ENCODE measurements around the gene TP53AIP1.

Gene TP53AIP1

DNA sequence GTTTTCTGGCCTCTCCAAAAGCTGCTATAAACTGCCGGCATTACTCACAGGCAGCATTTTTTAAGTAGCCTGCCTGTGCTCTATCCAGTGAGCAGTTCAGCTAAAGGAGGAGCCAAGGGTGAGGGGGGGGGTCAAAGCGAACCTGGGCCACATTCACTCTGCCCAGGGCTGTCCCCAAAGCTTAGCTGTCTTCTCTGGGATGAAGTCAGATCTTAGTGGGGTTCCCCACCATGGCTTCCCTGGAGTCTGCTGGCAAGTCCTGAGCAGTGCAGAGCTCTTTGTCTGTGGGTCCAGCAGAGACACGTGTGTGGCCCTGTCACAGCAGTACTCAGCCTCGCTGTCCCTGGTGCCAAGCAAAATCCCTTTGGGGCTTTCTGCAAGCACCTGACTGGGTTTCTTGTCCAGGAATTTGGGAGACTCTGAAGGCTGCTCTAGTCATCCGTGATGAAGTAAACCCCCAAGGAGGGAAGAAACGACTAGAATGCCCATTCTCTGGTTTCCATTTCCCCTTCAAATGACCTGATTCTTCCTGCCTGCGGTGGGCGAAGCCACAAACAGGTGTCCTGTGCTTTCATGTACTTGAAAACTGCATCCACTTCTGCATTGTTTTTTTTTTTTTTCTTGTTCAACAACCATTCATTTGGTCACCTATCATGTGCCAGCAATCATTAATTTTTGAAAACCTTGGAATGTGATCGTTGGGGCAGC is 48.9 kb downstream of the TP53AIP1 start:
- Histone ChIP-seq H3K27ac (ENCODE audit: insufficient read depth, low read length, poor library complexity, severe bottlenecking) (no peak overlapping the region), H3K27me3 (replicated peaks; ENCODE audit: control insufficient read depth, insufficient read depth, low read length, poor library complexity, severe bottlenecking) (peaks cover 17% of the 10 kb centered on the region)
- no peak for DNase-seq

DNA sequence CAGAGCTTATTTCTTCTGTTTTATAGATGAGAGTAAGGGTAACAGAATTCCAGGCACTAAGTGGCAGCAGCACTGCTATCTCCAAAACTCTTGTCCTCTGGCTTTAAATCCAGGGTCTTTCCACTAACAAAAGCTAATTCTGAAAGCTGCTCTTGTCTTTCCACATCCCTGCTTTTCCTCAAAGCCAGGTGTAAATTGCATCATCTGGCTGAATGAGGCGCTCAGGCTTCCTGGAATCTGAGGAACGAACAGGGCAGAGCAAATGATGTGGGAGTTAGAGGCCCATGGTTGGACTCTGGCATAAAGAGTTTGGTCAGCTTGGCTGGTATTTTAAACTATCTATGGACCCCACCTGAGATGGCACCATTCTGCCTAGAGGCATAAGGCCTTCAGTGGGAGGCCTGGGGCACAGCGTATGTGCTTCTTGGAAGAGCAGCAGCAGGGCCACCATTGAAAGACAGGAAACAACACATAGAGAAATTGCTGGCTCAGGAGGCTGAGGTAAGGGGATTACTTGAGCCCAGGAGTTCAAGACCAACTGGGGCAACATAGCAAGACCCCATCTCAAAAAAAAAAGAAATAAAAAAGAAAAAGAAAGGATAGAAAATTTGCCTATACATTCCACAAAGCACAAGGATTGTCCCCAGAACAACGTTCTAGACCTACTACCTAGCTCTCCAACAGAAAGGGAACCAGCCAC is 49.7 kb downstream of the TP53AIP1 start:
- peaks cover 7% of the 10 kb centered on the region for H3K4me1 ChIP-seq (ENCODE audit: control insufficient read depth, insufficient read depth, low read length, poor library complexity, severe bottlenecking)
- no peak overlapping the region for H3K4me3 ChIP-seq (ENCODE audit: insufficient read depth, low read depth, low read length, poor library complexity, severe bottlenecking)
- DNase-seq: no peak
- H3K9me3 ChIP-seq (ENCODE audit: control insufficient read depth, low read length): no peaks in the 10 kb centered on the region
- peaks cover 17% of the 10 kb centered on the region for H3K27me3 ChIP-seq (replicated peaks; ENCODE audit: control insufficient read depth, insufficient read depth, low read length, poor library complexity, severe bottlenecking)
- no peaks in the 10 kb centered on the region for H3K36me3 ChIP-seq (ENCODE audit: control insufficient read depth, insufficient read depth, low read length)
- no peak overlapping the region for H3K27ac ChIP-seq (ENCODE audit: insufficient read depth, low read length, poor library complexity, severe bottlenecking)

More for the DNA sequence above, 48.9 kb downstream of the TP53AIP1 start:
- H3K9me3 ChIP-seq (ENCODE audit: control insufficient read depth, low read length): no peaks in the 10 kb centered on the region
- no peak overlapping the region for H3K4me3 ChIP-seq (ENCODE audit: insufficient read depth, low read depth, low read length, poor library complexity, severe bottlenecking)
- H3K4me1 ChIP-seq (ENCODE audit: control insufficient read depth, insufficient read depth, low read length, poor library complexity, severe bottlenecking): peaks cover 7% of the 10 kb centered on the region
- no peaks in the 10 kb centered on the region for H3K36me3 ChIP-seq (ENCODE audit: control insufficient read depth, insufficient read depth, low read length)

DNA sequence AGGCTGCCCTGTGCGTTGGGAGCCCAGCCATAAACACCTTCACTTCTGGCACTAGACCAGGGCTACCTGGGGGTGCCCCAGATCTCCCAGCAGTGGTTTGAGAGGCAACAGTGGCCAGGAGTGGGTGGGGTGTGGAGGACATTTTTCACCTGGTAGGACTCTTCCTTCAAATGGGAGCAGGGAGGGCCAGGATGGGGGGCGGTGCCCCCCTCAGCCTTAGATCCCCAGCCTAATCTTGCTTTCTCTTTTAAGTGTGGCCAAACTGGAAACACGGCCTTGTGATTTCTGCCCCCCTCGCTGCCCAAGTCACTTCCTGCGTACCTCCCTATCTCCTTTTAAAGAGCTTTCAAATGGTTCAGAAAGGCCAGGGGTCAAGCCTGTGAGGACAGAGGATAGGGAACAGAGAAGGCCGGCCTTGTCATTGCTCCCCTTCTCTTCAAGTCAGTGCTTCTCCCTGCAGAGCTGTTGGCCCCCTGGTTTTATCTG is 50.7 kb downstream of the TP53AIP1 start:
- Histone ChIP-seq H3K4me1 (ENCODE audit: control insufficient read depth, insufficient read depth, low read length, poor library complexity, severe bottlenecking) (peaks cover 7% of the 10 kb centered on the region), H3K4me3 (ENCODE audit: insufficient read depth, low read depth, low read length, poor library complexity, severe bottlenecking) (no peak overlapping the region), H3K27ac (ENCODE audit: insufficient read depth, low read length, poor library complexity, severe bottlenecking) (no peak overlapping the region), H3K9me3 (ENCODE audit: control insufficient read depth, low read length) (no peaks in the 10 kb centered on the region), H3K27me3 (replicated peaks; ENCODE audit: control insufficient read depth, insufficient read depth, low read length, poor library complexity, severe bottlenecking) (peaks cover 17% of the 10 kb centered on the region), H3K36me3 (ENCODE audit: control insufficient read depth, insufficient read depth, low read length) (no peaks in the 10 kb centered on the region)
- no peak for DNase-seq

DNA sequence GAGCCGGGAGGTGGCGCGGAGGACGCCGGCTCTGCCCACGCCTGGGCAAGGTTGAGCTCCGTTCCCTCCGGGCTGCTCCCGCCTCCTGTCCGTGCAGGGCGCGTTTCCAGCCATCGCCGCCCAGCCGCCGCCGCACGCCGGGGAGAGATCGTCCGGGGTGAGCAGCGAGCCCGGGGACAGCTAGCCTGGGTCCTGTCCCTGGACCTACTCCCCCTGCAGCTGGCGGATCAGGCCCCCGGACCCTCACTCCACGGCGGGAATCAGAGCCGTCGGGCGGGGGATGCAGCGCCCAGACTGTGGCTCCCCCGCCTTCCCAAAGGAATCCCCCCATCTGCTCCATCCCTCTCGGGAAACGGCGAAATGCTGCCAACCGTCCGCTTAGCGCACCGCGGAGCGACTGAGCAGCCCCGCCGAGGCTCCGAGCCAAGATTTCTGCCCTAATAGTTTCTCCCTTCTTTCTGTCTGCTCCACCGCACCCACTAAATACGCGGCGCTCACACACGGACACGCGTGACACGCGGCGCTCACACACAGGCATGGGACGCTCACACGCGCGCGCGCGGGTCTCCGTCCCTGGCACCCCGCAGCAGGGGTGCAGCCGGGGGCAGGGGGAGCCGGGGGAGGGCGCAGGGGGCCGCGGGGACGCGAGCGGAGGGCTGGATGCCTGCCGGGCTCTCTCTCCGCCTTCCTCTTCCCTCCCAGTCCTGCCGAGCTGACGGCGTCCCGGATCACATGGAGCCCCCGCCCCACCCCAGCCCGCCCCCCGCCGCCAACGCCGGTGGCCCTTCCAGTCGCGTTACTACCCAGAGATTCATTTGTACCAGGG is 51.9 kb downstream of the TP53AIP1 start, which contains the start of gene KCNJ5:
TSS of gene KCNJ5 (plus strand) at position 814 of the 826 bp plus-strand sequence. CDS start 19,918 bp downstream, outside the sequence.
- no peaks in the 10 kb centered on the region for H3K9me3 ChIP-seq (ENCODE audit: control insufficient read depth, low read length)
- H3K27me3 ChIP-seq (replicated peaks; ENCODE audit: control insufficient read depth, insufficient read depth, low read length, poor library complexity, severe bottlenecking): peaks cover 17% of the 10 kb centered on the region
- peak within 1 kb of the TSS; percentile 47 for H3K4me3 ChIP-seq (ENCODE audit: insufficient read depth, low read depth, low read length, poor library complexity, severe bottlenecking)

GRCh38 chr11:128890216-128890542 is 52.5 kb downstream of the TP53AIP1 start:
- no peak overlapping the region for H3K27ac ChIP-seq (ENCODE audit: insufficient read depth, low read length, poor library complexity, severe bottlenecking)
- H3K4me3 ChIP-seq (ENCODE audit: insufficient read depth, low read depth, low read length, poor library complexity, severe bottlenecking): peak overlapping the region; percentile 47
- H3K9me3 ChIP-seq (ENCODE audit: control insufficient read depth, low read length): no peaks in the 10 kb centered on the region
- H3K4me1 ChIP-seq (ENCODE audit: control insufficient read depth, insufficient read depth, low read length, poor library complexity, severe bottlenecking): peaks cover 7% of the 10 kb centered on the region
- H3K36me3 ChIP-seq (ENCODE audit: control insufficient read depth, insufficient read depth, low read length): no peaks in the 10 kb centered on the region
- H3K27me3 ChIP-seq (replicated peaks; ENCODE audit: control insufficient read depth, insufficient read depth, low read length, poor library complexity, severe bottlenecking): peaks cover 17% of the 10 kb centered on the region
- no peak for DNase-seq

More for the DNA sequence above, 51.9 kb downstream of the TP53AIP1 start, which contains the start of gene KCNJ5:
- peaks cover 7% of the 10 kb centered on the region for H3K4me1 ChIP-seq (ENCODE audit: control insufficient read depth, insufficient read depth, low read length, poor library complexity, severe bottlenecking)
- no peak for DNase-seq
- no peak within 1 kb of the TSS for H3K27ac ChIP-seq (ENCODE audit: insufficient read depth, low read length, poor library complexity, severe bottlenecking)
- no peaks in the 10 kb centered on the region for H3K36me3 ChIP-seq (ENCODE audit: control insufficient read depth, insufficient read depth, low read length)

- Histone ChIP-seq H3K36me3 (ENCODE audit: control insufficient read depth, insufficient read depth, low read length) (no peaks in the 10 kb centered on the region), H3K27ac (ENCODE audit: insufficient read depth, low read length, poor library complexity, severe bottlenecking) (no peak overlapping the region), H3K4me1 (ENCODE audit: control insufficient read depth, insufficient read depth, low read length, poor library complexity, severe bottlenecking) (peaks cover 7% of the 10 kb centered on the region), H3K27me3 (replicated peaks; ENCODE audit: control insufficient read depth, insufficient read depth, low read length, poor library complexity, severe bottlenecking) (peaks cover 17% of the 10 kb centered on the region), H3K9me3 (ENCODE audit: control insufficient read depth, low read length) (no peaks in the 10 kb centered on the region), H3K4me3 (ENCODE audit: insufficient read depth, low read depth, low read length, poor library complexity, severe bottlenecking) (no peak overlapping the region)
- no peak for DNase-seq
Measured at GRCh38 chr11:128889657-128890213, 52.9 kb downstream of the TP53AIP1 start.

- Histone ChIP-seq H3K27me3 (replicated peaks; ENCODE audit: control insufficient read depth, insufficient read depth, low read length, poor library complexity, severe bottlenecking) (peaks cover 17% of the 10 kb centered on the region), H3K4me3 (ENCODE audit: insufficient read depth, low read depth, low read length, poor library complexity, severe bottlenecking) (no peak overlapping the region), H3K36me3 (ENCODE audit: control insufficient read depth, insufficient read depth, low read length) (no peaks in the 10 kb centered on the region), H3K4me1 (ENCODE audit: control insufficient read depth, insufficient read depth, low read length, poor library complexity, severe bottlenecking) (peaks cover 7% of the 10 kb centered on the region), H3K27ac (ENCODE audit: insufficient read depth, low read length, poor library complexity, severe bottlenecking) (no peak overlapping the region), H3K9me3 (ENCODE audit: control insufficient read depth, low read length) (no peaks in the 10 kb centered on the region)
- DNase-seq: no peak
Measured at GRCh38 chr11:128888034-128888985, 54.4 kb downstream of the TP53AIP1 start.

DNA sequence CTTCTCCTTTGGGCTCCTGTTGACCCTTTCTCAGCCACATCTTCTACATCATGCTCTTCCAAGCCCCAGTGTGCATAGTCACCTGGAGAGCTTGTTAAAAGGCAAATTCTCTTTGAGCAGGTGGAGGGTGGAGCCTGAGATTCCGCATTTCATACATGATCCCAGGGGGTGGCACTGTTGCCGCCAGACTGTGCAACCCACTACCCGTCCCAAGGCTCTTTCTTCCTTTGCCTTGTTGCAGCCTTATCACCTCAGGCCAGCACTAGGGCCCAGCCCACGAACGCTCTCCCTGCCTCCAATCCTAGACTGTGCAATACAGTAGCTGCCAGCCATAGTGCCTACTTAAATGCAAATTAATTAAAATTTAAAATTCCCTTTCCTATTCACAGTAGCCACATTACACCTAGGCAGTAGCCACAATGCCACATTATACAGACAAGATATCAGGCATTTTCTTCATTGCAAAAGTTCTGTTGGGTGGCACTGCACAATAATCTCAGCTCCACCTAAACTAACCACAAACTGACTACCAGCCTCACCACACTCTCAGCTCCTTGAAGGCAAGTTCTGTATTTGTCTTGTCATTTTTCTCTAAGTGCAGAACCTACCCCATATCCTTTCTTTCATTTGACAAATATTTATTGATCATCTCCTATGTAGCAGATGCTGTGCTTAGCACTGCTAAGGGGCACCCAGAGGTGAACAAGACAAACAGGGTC is 56.1 kb downstream of the TP53AIP1 start:
- Histone ChIP-seq H3K27me3 (replicated peaks; ENCODE audit: control insufficient read depth, insufficient read depth, low read length, poor library complexity, severe bottlenecking) (peaks cover 18% of the 10 kb centered on the region), H3K27ac (ENCODE audit: insufficient read depth, low read length, poor library complexity, severe bottlenecking) (no peak overlapping the region), H3K4me3 (ENCODE audit: insufficient read depth, low read depth, low read length, poor library complexity, severe bottlenecking) (no peak overlapping the region), H3K4me1 (ENCODE audit: control insufficient read depth, insufficient read depth, low read length, poor library complexity, severe bottlenecking) (peaks cover 7% of the 10 kb centered on the region), H3K36me3 (ENCODE audit: control insufficient read depth, insufficient read depth, low read length) (no peaks in the 10 kb centered on the region), H3K9me3 (ENCODE audit: control insufficient read depth, low read length) (no peaks in the 10 kb centered on the region)
- DNase-seq: no peak
